HCT116 (cell line): ENCODE results near the gene AKAP13. TPM values are rescaled to one million over a fixed set of nuclear protein-coding genes. Genes with fewer than 3 reads are reported as not detected.

Experiments
- ATAC-seq: fragments of 200-7000 bp; cut with Tn5 transposase; 2 replicates; pipeline ENCODE4 v1.9.1; 2020; ENCODE audit warnings: mild to moderate bottlenecking, moderate library complexity
- BruUV-seq: library from RNA; stranded (reverse); fragments of 400-500 nt; replicated peaks from 2 replicates; lab custom pipeline; 2021; lab: Mats Ljungman, UMichigan
- CTCF ChIA-PET: fragments of 300-600 bp; sonication (Branson Sonifier 250); formaldehyde crosslinking; loops from one replicate; lab custom pipeline; 2021; ENCODE audit warnings: antibody characterized with exemption; lab: Charles Lee
- POLR2A ChIA-PET: fragments of 300-600, 350-600 bp; sonication (Branson Sonifier 250); formaldehyde crosslinking; loops from one replicate; lab custom pipeline; 2021; ENCODE audit warnings: antibody characterized with exemption; lab: Charles Lee
- RAD21 ChIA-PET, 2 experiments: fragments of 300-600 bp; sonication (Branson Sonifier 250); formaldehyde crosslinking; loops; one replicate each; lab custom pipeline; 2023; ENCODE audit warnings: low total read pairs in 2 of 2; ENCODE audit not compliant: uncharacterized antibody in 2 of 2, unreplicated experiment in 2 of 2, low non-redundant PET in 1 of 2; lab: Charles Lee
- DNase-seq: peaks from one replicate; pipeline ENCODE4 v3.0.0-alpha.2; 2010; ENCODE audit warnings: low read depth, low spot score
- H2AFZ ChIP-seq: fragments of 200-600 bp; shearing (Covaris generic), sonication (generic); 2 replicates; pipeline ENCODE4 v1.6.1; 2017; ENCODE audit warnings: low read depth, mixed run types, mixed read lengths, antibody characterized with exemption, low read length; ENCODE audit not compliant: poor library complexity, severe bottlenecking
- H3K27ac ChIP-seq: 2 replicates; pipeline ENCODE4 v1.5.1; 2012; ENCODE audit warnings: low read depth, low read length
- H3K27me3 ChIP-seq: fragments of 200-600 bp; sonication (generic); 2 replicates; pipeline ENCODE4 v1.6.1; 2016; ENCODE audit warnings: mixed run types, low read length, mixed read lengths; ENCODE audit not compliant: insufficient read depth
- H3K36me3 ChIP-seq, 2 experiments: fragments of 200-500 bp in 1 of 2; fragments of 200-600 bp in 1 of 2; sonication (Bioruptor generic) in 1 of 2; sonication (generic) in 1 of 2; 2 replicates each; pipeline versions ENCODE4 v1.5.1 to v1.6.1; 2014 to 2016; ENCODE audit warnings: low read length in 2 of 2, inconsistent platforms in 1 of 2, mixed read lengths in 1 of 2, mixed run types in 1 of 2; ENCODE audit not compliant: insufficient read depth in 2 of 2, control insufficient read depth in 1 of 2
- H3K4me1 ChIP-seq, 2 experiments: fragments of 200-600 bp in 1 of 2; sonication (generic) in 1 of 2; 2 replicates each; pipeline versions ENCODE4 v1.5.1 to v1.6.1; 2012 to 2017; ENCODE audit warnings: low read length in 2 of 2, inconsistent platforms in 1 of 2, mild to moderate bottlenecking in 1 of 2, mixed read lengths in 1 of 2, mixed run types in 1 of 2, moderate library complexity in 1 of 2; ENCODE audit not compliant: insufficient read depth in 2 of 2, control insufficient read depth in 1 of 2
- H3K4me2 ChIP-seq: fragments of 200-600 bp; sonication (generic); 2 replicates; pipeline ENCODE4 v1.6.1; 2017; ENCODE audit warnings: mixed run types, low read length, mixed read lengths
- H3K4me3 ChIP-seq, 2 experiments: fragments of 200-600 bp in 1 of 2; sonication (generic) in 1 of 2; replicated peaks in 1 of 2; 2 replicates each; pipeline ENCODE4 v1.5.1; 2011 to 2016; ENCODE audit warnings: low read length in 2 of 2, control low read depth in 1 of 2, low read depth in 1 of 2, mild to moderate bottlenecking in 1 of 2, mixed read lengths in 1 of 2, mixed run types in 1 of 2
- H3K79me2 ChIP-seq: fragments of 200-600 bp; sonication (generic); 2 replicates; pipeline ENCODE4 v1.6.1; 2017; ENCODE audit warnings: mild to moderate bottlenecking, mixed run types, low read length, moderate library complexity, mixed read lengths; ENCODE audit not compliant: insufficient read depth
- H3K9ac ChIP-seq: fragments of 200-600 bp; sonication (generic); 2 replicates; pipeline ENCODE4 v1.6.1; 2016; ENCODE audit warnings: low read length, mixed read lengths
- H3K9me2 ChIP-seq: fragments of 200-600 bp; sonication (generic), shearing (Covaris generic); 2 replicates; pipeline ENCODE4 v1.6.1; 2017; ENCODE audit warnings: mixed run types, mild to moderate bottlenecking, moderate library complexity; ENCODE audit not compliant: insufficient read depth
- H3K9me3 ChIP-seq, 2 experiments: fragments of 200-500 bp in 1 of 2; fragments of 200-600 bp in 1 of 2; sonication (Bioruptor generic) in 1 of 2; sonication (generic) in 1 of 2; 2 replicates each; pipeline ENCODE4 v1.6.1; 2014 to 2017; ENCODE audit warnings: low read length in 2 of 2, mixed read lengths in 2 of 2, inconsistent platforms in 1 of 2, low read depth in 1 of 2, mild to moderate bottlenecking in 1 of 2, mixed run types in 1 of 2, moderate library complexity in 1 of 2; ENCODE audit not compliant: control insufficient read depth in 1 of 2, insufficient read depth in 1 of 2
- H4K20me1 ChIP-seq: fragments of 200-600 bp; sonication (generic), shearing (Covaris generic); 2 replicates; pipeline ENCODE4 v1.6.1; 2017; ENCODE audit warnings: mixed run types, mild to moderate bottlenecking, moderate library complexity; ENCODE audit not compliant: insufficient read depth
- CBX3 ChIP-seq: IDR thresholded peaks from 2 replicates; pipeline ENCODE4 v1.6.1; 2012; ENCODE audit warnings: low read depth
- CEBPB ChIP-seq: IDR thresholded peaks from 2 replicates; pipeline ENCODE4 v1.6.1; 2012; ENCODE audit warnings: low read depth
- CTCF ChIP-seq, 3 experiments: fragments of 200-600 bp in 1 of 3; sonication (generic) in 1 of 3; IDR thresholded peaks in 2 of 3; conservative IDR thresholded peaks in 1 of 3; 2 replicates each; pipeline ENCODE4 v1.5.1; 2012 to 2017; ENCODE audit warnings: low read depth in 2 of 3, low read length in 2 of 3, antibody characterized with exemption in 1 of 3, borderline replicate concordance in 1 of 3, control low read depth in 1 of 3, mild to moderate bottlenecking in 1 of 3, mixed read lengths in 1 of 3, mixed run types in 1 of 3, moderate library complexity in 1 of 3; ENCODE audit not compliant: insufficient read depth in 1 of 3
- EGR1 ChIP-seq: IDR thresholded peaks from 2 replicates; pipeline ENCODE4 v1.6.1; 2012; ENCODE audit warnings: low read depth
- EZH2 ChIP-seq: fragments of 200-600 bp; sonication (generic); IDR thresholded peaks from 2 replicates; pipeline ENCODE4 v1.6.1; 2017; ENCODE audit warnings: antibody characterized with exemption, mixed run types
- EZH2phosphoT487 ChIP-seq: fragments of 200-600 bp; IDR thresholded peaks from 2 replicates; pipeline ENCODE4 v1.6.1; 2018; ENCODE audit warnings: antibody characterized with exemption, borderline replicate concordance
- JUND ChIP-seq: IDR thresholded peaks from 2 replicates; pipeline ENCODE4 v1.6.1; 2012
- POLR2A ChIP-seq: IDR thresholded peaks from 2 replicates; pipeline ENCODE4 v1.7.0; 2011; ENCODE audit warnings: borderline replicate concordance; ENCODE audit not compliant: insufficient read depth, insufficient read length; ENCODE audit errors: extremely low read depth
- POLR2AphosphoS5 ChIP-seq: IDR thresholded peaks from 2 replicates; pipeline ENCODE4 v1.6.1; 2011; ENCODE audit warnings: mild to moderate bottlenecking, low read depth, low read length, moderate library complexity
- RAD21 ChIP-seq: IDR thresholded peaks from 2 replicates; pipeline ENCODE4 v1.6.1; 2012; ENCODE audit warnings: low read depth, mild to moderate bottlenecking
- REST ChIP-seq: IDR thresholded peaks from 2 replicates; pipeline ENCODE4 v1.6.1; 2012; ENCODE audit warnings: low read depth
- SP1 ChIP-seq: IDR thresholded peaks from 2 replicates; pipeline ENCODE4 v1.6.1; 2012; ENCODE audit warnings: low read depth
- SRF ChIP-seq: IDR thresholded peaks from 2 replicates; pipeline ENCODE4 v1.6.1; 2012; ENCODE audit warnings: low read depth
- TCF7L2 ChIP-seq: IDR thresholded peaks from 2 replicates; pipeline ENCODE4 v1.7.0; 2011; ENCODE audit warnings: borderline replicate concordance, inconsistent platforms; ENCODE audit not compliant: insufficient read depth, insufficient read length; ENCODE audit errors: extremely low read depth
- YY1 ChIP-seq: IDR thresholded peaks from 2 replicates; pipeline ENCODE4 v1.6.1; 2011; ENCODE audit warnings: low read length, low read depth, moderate library complexity, mild to moderate bottlenecking; ENCODE audit not compliant: insufficient replicate concordance; ENCODE audit errors: extremely low read depth
- ZFX ChIP-seq: fragments of 450-650 bp; IDR thresholded peaks from 2 replicates; pipeline ENCODE4 v1.6.1; 2017
- intact Hi-C: fragments of 100-400 bp; cut with micrococcal nuclease; formaldehyde crosslinking; loops from 2 replicates; pipeline ENCODE4 v1.10.0; 2022
- total RNA-seq: library from RNA; stranded (reverse); gene quantifications from one replicate; pipeline ENCODE4 v1.2.1, GENCODE V29; 2021; ENCODE audit not compliant: unreplicated experiment

The AKAP13 gene
- total RNA-seq, 1 experiment from 2014 or later = 43.1 TPM

DNA sequence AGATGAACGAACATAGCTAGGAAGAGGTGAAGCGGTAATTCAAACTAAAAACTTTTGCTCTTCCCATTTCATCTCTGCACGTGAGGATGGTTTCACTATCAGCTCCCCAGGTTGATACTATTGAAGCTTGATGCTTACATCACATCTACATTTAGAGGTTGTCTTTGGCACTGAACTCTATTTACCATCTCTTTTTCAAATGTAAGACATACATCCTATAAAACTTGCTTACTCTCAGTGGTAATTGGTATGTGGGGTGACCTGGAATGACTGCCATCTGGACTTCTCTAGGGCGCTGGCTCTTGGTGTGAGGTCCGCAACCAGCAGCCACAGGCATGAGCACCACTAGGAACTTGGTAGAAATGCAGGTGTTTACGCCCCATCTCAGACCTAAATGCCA, 118.1 kb downstream of the AKAP13 start:
- POLR2A ChIA-PET = no interaction called here
- H3K36me3 ChIP-seq = no peaks in the 10 kb centered on the region
- no peak overlapping the region for H3K4me3 ChIP-seq
- H3K9me2 ChIP-seq = no peaks in the 10 kb centered on the region
- H3K9me3 ChIP-seq = no peaks in the 10 kb centered on the region
- no peak overlapping the region for H3K9ac ChIP-seq
- intact Hi-C loops = no loop called here
- H3K27me3 ChIP-seq = no peaks in the 10 kb centered on the region
- H3K4me2 ChIP-seq = no peak overlapping the region
- DNase-seq (no peak), ATAC-seq (no peak)
- H4K20me1 ChIP-seq = 0 out of 2 replicates have a peak, but pooled peaks cover 9% of the 10 kb centered on the region
- TF ChIP-seq SRF (no peak), TCF7L2 (no peak), POLR2AphosphoS5 (no peak), ZFX (no peak), EZH2 (no peak), RAD21 (no peak), CEBPB (no peak), POLR2A (no peak), YY1 (no peak), JUND (no peak), EZH2phosphoT487 (no peak), CBX3 (no peak), REST (no peak), EGR1 (no peak), SP1 (no peak), CTCF (IDR thresholded peaks at IDR 0.05 in 2 of 3, conservative IDR thresholded peaks at IDR 0.05 in 1 of 3; ENCODE audit: borderline replicate concordance in 1 of 3, insufficient read depth in 1 of 3, low read depth in 2 of 3, low read length in 2 of 3) (no peak)
- BruUV-seq = no TSS peak
- no peak overlapping the region for H2AFZ ChIP-seq
- CTCF ChIA-PET = no interaction called here
- RAD21 ChIA-PET = no interaction called here
- H3K4me1 ChIP-seq = peaks cover 18 to 36% of the 10 kb centered on the region in 2 experiments
- H3K79me2 ChIP-seq = peaks cover 53% of the 10 kb centered on the region
- no peak overlapping the region for H3K27ac ChIP-seq
